NCI-H82 (cell line): ENCODE data around the gene SFMBT2.
A peak's percentile ranks its signal among the peaks of the same experiment; 100 is the strongest.

Experiments used
- DNase-seq: peaks from one replicate; lab custom pipeline; 2025; lab: John Stamatoyannopoulos, UW

The SFMBT2 gene

GRCh38 chr10:7364474-7364873, 46.4 kb downstream of the SFMBT2 start:
- no peak for DNase-seq

GRCh38 chr10:7363700-7364099, 47.1 kb downstream of the SFMBT2 start:
- DNase-seq, result no peak

GRCh38 chr10:7362471-7362870, 48.4 kb downstream of the SFMBT2 start:
- no peak for DNase-seq

- DNase-seq, result no peak
Observed at GRCh38 chr10:7361316-7361715, 49.5 kb downstream of the SFMBT2 start.

GRCh38 chr10:7359954-7360353, 50.9 kb downstream of the SFMBT2 start:
- DNase-seq, result no peak

- no peak for DNase-seq
Observed at GRCh38 chr10:7359356-7359755, 51.5 kb downstream of the SFMBT2 start.

DNA sequence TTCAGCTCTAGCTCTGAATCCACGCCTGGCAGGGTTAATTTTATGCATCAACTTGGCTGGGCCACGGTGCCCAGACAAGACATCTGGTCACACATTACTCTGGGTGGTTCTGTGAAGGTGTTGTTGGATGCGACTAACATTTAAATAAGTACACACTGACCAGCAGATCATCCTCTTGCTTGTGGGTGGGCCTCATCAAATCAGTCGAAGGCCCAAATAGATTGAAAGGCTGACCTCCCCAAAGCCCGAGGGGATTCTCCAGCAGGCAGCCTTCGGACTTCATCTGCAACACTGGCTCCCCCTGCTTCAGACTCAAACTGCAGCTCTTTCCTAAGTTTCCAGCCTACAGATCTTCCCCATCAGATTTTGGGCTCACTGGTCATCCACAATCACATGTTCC, 53.6 kb downstream of the SFMBT2 start:
- no peak for DNase-seq

- DNase-seq, result peak; percentile 40
Observed at GRCh38 chr10:7354330-7355047, 56.3 kb downstream of the SFMBT2 start.

GRCh38 chr10:7351894-7352293, 58.9 kb downstream of the SFMBT2 start:
- no peak for DNase-seq

- no peak for DNase-seq
Observed at GRCh38 chr10:7350541-7351195, 60.2 kb downstream of the SFMBT2 start.

- no peak for DNase-seq
Observed at GRCh38 chr10:7345717-7346116, 65.1 kb downstream of the SFMBT2 start.

DNA sequence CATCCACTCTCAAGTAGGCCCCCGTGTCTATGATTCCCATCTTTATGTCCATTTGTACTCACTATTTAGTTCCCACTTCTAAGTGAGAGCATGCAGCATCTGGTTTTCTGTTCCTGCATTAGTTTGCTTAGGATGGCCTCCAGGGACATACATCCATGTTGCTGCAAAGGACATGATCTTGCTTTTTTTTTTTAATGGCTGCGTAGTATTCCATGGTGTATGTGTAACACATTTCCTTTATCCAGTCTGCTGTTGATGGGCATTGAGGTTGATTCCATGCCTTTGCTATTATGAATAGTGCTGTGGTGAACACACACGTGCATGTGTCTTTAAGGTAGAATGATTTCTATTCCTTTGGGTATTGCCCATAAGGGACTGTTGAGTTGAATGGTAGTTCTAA, 67.8 kb downstream of the SFMBT2 start:
- DNase-seq, result no peak

DNA sequence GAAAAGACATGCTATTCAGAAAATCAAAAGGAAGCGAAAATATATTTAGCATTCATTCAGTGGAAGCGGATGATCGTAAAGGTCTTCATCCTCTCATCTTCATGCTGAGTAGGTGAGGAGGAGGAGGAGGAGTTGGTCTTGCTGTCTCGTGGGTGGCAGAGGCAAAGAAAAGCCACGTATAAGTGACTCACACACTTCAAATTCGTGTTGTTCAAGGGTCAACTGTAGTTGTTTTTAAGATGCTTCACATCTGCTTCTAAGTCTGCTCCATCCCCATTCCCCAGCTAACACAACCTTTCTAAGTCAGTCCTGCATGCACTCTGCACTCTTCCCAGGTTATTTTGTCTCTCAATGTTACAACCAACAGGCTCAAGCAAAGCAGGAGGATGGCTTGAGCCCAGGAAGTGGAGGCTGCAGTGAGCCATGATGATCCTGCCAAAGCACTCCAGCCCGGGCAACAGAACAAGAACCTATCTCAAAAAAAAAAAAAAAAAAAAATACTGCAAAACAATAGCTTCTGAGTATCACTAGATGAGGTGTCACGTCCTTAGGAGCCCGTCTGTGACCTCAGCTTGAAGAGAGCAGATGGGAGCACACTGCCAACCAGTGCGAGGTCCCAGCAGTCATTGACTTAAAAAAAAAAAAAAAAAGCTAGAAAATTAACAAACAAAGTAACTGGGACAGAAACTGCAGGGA, 70.5 kb downstream of the SFMBT2 start:
- DNase-seq, result no peak

DNA sequence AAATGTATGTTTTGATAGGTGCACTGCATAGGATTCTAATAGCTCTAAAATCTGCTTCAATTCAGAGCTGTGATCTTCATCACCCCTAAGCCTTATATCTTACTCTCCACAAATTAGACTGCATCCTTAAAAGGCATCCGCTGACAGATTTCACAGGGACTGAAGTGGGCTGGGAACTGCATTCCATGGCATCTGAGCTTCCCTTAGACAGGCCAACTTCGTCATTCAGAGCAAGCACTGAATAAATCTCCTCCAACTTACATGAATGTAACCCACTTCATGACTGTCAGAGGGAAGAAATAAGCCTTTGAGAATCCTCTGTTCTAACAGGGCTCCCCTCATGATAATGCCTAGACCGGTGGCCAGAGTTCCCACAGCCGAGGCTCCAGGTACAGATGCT, 71.3 kb downstream of the SFMBT2 start:
- DNase-seq, result no peak

DNA sequence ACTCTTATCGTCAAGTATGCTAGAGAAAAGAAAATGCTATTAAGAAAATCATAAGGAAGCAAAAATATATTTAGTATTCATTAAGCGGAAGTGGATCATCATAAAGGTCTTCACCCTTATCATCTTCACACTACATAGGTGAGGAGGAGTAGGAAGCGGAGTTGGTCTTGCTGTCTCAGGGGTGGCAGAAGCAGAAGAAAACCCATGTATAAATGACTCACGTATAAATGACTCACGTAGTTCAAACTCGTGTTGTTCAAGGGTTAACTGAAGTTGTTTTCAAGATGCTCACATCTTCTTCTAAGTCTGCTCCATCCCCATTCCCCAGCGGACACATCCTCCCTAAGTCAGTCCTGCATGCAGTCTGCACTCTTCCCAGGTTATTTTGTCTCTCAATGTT, 72.4 kb downstream of the SFMBT2 start:
- DNase-seq, result no peak

- no peak for DNase-seq
Observed at GRCh38 chr10:7337431-7338171, 73.2 kb downstream of the SFMBT2 start.

DNA sequence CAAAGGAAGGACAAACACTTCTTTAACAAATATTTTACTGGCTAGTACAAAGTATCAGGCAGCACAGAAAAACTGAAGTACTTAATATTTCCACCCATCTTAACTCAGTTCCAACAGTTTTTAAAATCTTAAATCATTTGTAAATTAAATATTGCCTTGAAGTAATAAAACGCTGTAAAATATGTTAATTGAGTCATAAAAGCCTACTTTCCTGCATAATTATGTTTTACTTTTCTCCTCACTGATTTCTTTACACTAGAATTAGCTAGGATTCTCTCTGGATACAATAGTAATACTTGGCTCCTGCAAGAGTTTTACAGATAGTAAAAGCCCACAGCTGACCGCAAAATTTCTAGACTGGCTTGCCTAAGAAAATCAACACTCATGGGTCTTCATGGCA, 74.9 kb downstream of the SFMBT2 start:
- no peak for DNase-seq

DNA sequence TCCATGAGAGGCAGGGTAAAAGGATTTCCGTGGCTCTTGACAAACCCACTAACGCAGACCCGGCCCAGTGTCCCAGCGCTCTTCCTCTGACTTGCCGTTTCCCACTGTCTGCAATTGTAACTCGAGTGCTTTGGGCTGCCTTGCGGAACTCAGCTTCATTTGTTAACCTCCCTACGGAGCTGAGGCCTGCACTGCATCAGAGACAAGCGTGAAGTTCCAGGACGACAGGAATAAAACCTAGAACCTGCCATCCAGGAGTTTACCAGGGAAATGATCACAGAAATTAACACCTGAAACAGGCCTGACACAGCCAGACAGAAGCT, 76.2 kb downstream of the SFMBT2 start:
- no peak for DNase-seq

- no peak for DNase-seq
Observed at GRCh38 chr10:7333961-7334641, 76.7 kb downstream of the SFMBT2 start.

- no peak for DNase-seq
Observed at GRCh38 chr10:7329219-7329618, 81.6 kb downstream of the SFMBT2 start.

- DNase-seq, result no peak
Observed at GRCh38 chr10:7327885-7328284, 82.9 kb downstream of the SFMBT2 start.

GRCh38 chr10:7322623-7323022, 88.2 kb downstream of the SFMBT2 start:
- no peak for DNase-seq
